Neural progenitor cell (in vitro differentiated cells): Measurements from ENCODE around the gene RARS2. TPM values are rescaled to one million over a fixed set of nuclear protein-coding genes. Genes with fewer than 3 reads are reported as not detected.

ENCODE experiments used
- DNase-seq: peaks from one replicate; pipeline ENCODE4 v3.0.0-alpha.2; 2016; ENCODE audit warnings: low spot score
- H2AFZ ChIP-seq: fragments of 200-600 bp; sonication (generic); replicated peaks from 2 replicates; pipeline ENCODE4 v1.6.1; 2016; ENCODE audit warnings: antibody characterized with exemption
- H3F3A ChIP-seq: fragments of 200-600 bp; sonication (generic); 2 replicates; pipeline ENCODE4 v1.6.1; 2016; ENCODE audit warnings: antibody characterized with exemption, low read depth
- H3K27ac ChIP-seq: fragments of 200-600 bp; sonication (generic); 2 replicates; pipeline ENCODE4 v1.5.1; 2016; ENCODE audit warnings: mild to moderate bottlenecking
- H3K27me3 ChIP-seq: fragments of 200-600 bp; sonication (generic); 2 replicates; pipeline ENCODE4 v1.6.1; 2016; ENCODE audit warnings: mild to moderate bottlenecking, moderate library complexity
- H3K36me3 ChIP-seq: fragments of 200-600 bp; sonication (generic); 2 replicates; pipeline ENCODE4 v1.5.1; 2016
- H3K4me1 ChIP-seq: fragments of 200-600 bp; sonication (generic); 2 replicates; pipeline ENCODE4 v1.6.1; 2016; ENCODE audit warnings: mixed run types
- H3K4me2 ChIP-seq: fragments of 200-600 bp; sonication (generic); 2 replicates; pipeline ENCODE4 v1.6.1; 2016
- H3K4me3 ChIP-seq: fragments of 200-600 bp; sonication (generic); 2 replicates; pipeline ENCODE4 v1.5.1; 2016
- H3K79me2 ChIP-seq: fragments of 200-600 bp; sonication (generic); 2 replicates; pipeline ENCODE4 v1.6.1; 2016; ENCODE audit warnings: low read depth
- H3K9ac ChIP-seq: fragments of 200-600 bp; sonication (generic); 2 replicates; pipeline ENCODE4 v1.6.1; 2016
- H3K9me3 ChIP-seq: fragments of 200-600 bp; sonication (generic); 2 replicates; pipeline ENCODE4 v1.5.1; 2016; ENCODE audit warnings: low read depth
- H4K20me1 ChIP-seq: fragments of 200-600 bp; sonication (generic); 2 replicates; pipeline ENCODE4 v1.6.1; 2016; ENCODE audit warnings: low read depth
- H3K27ac Mint-ChIP-seq: 3 replicates; pipeline ENCODE4 v1.8.0; 2021; ENCODE audit warnings: mixed read lengths
- H3K27me3 Mint-ChIP-seq: 2 replicates; pipeline ENCODE4 v1.8.0; 2022; ENCODE audit warnings: low read depth, mild to moderate bottlenecking, inconsistent platforms, moderate library complexity, mixed read lengths; ENCODE audit not compliant: insufficient read depth
- H3K36me3 Mint-ChIP-seq: 3 replicates; pipeline ENCODE4 v1.8.0; 2021; ENCODE audit warnings: mixed read lengths
- H3K4me1 Mint-ChIP-seq: 3 replicates; pipeline ENCODE4 v1.8.0; 2021; ENCODE audit warnings: mixed read lengths
- H3K4me3 Mint-ChIP-seq: 3 replicates; pipeline ENCODE4 v1.8.0; 2021; ENCODE audit warnings: mild to moderate bottlenecking, moderate library complexity, mixed read lengths
- H3K9me3 Mint-ChIP-seq: 3 replicates; pipeline ENCODE4 v1.8.0; 2020; ENCODE audit warnings: mixed read lengths
- CTCF ChIP-seq: fragments of 200-600 bp; sonication (generic); IDR thresholded peaks from 2 replicates; pipeline ENCODE4 v1.5.1; 2017; ENCODE audit warnings: antibody characterized with exemption, mild to moderate bottlenecking
- EZH2 ChIP-seq: fragments of 200-600 bp; sonication (generic); IDR thresholded peaks from 2 replicates; pipeline ENCODE4 v1.6.1; 2017; ENCODE audit warnings: antibody characterized with exemption, mild to moderate bottlenecking, moderate library complexity
- EZH2phosphoT487 ChIP-seq: fragments of 200-600 bp; sonication (generic); IDR thresholded peaks from 2 replicates; pipeline ENCODE4 v1.6.1; 2017; ENCODE audit warnings: antibody characterized with exemption
- total RNA-seq: library from RNA; depleted of rRNA; stranded (reverse); fragments of >200 nt; gene quantifications from 2 replicates; pipeline ENCODE4 v1.2.3, GENCODE V29; 2015; ENCODE audit warnings: low replicate concordance

The RARS2 gene
- total RNA-seq = 39.0 and 53.6 TPM in 2 replicates

- Mint-ChIP-seq H3K36me3 (peaks cover 15% of the 10 kb centered on the region), H3K4me1 (peaks cover 22% of the 10 kb centered on the region), H3K27me3 (no peaks in the 10 kb centered on the region), H3K4me3 (peak within 1 kb of the TSS; percentile 96), H3K9me3 (no peaks in the 10 kb centered on the region), H3K27ac (peak within 1 kb of the TSS; percentile 94)
- Histone ChIP-seq H4K20me1 (peaks cover 14% of the 10 kb centered on the region), H3F3A (no peaks in the 10 kb centered on the region), H3K79me2 (peaks cover 96% of the 10 kb centered on the region), H3K4me1 (peaks cover 13% of the 10 kb centered on the region), H3K9ac (peak within 1 kb of the TSS; percentile 86), H3K27ac (no peak within 1 kb of the TSS), H2AFZ (peak within 1 kb of the TSS; percentile 87), H3K4me3 (peak within 1 kb of the TSS; percentile 83), H3K4me2 (peak within 1 kb of the TSS; percentile 96), H3K9me3 (no peaks in the 10 kb centered on the region), H3K36me3 (peaks cover 10% of the 10 kb centered on the region), H3K27me3 (no peaks in the 10 kb centered on the region)
- TF ChIP-seq CTCF (no peak), EZH2 (no peak), EZH2phosphoT487 (no peak)
- peak; percentile 98 for DNase-seq
Observed at GRCh38 chr6:87589693-87590416, at the start of gene RARS2, which contains the start of gene ORC3. RARS2 (minus strand) TSS chr6:87589987; CDS start chr6:87589957, 30 bp downstream. ORC3 (plus strand) TSS chr6:87590135; CDS start chr6:87590169, 34 bp downstream.

DNA sequence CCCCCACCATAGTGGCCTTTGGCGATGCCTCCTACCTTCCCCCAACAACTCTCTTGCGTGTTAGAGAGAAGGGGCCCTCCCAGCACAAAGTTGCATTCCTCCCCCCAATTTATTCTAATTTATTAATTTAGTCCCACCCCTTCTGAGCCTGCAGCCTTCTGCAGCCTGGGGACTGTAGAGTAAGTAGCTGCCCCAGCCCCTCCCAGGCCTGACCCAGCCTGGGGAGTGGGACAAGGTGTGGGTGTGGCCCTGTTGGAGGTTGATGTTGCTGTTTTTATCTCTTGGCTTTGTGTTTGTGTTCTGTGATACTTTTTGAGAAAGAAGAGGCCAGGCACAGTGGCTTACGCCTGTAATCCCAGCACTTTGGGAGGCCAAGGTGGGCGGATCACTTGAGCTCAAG lies 49.6 kb upstream of the RARS2 start:
- H3K9me3 Mint-ChIP-seq = no peaks in the 10 kb centered on the region
- no peak overlapping the region for H3K4me3 Mint-ChIP-seq
- peaks cover 4% of the 10 kb centered on the region for H3K36me3 ChIP-seq
- H3K27me3 Mint-ChIP-seq = no peaks in the 10 kb centered on the region
- no peaks in the 10 kb centered on the region for H4K20me1 ChIP-seq
- H3K36me3 Mint-ChIP-seq = peaks cover 9% of the 10 kb centered on the region
- no peak overlapping the region for H3K4me2 ChIP-seq
- no peak overlapping the region for H3K27ac Mint-ChIP-seq
- H3K27ac ChIP-seq = no peak overlapping the region
- no peak overlapping the region for H2AFZ ChIP-seq
- no peak overlapping the region for H3K9ac ChIP-seq
- no peaks in the 10 kb centered on the region for H3K9me3 ChIP-seq
- H3F3A ChIP-seq = no peaks in the 10 kb centered on the region
- H3K4me1 ChIP-seq = no peaks in the 10 kb centered on the region
- no peak for TF ChIP-seq EZH2phosphoT487
- TF ChIP-seq EZH2 = no peak
- TF ChIP-seq CTCF = no peak
- no peak for DNase-seq
- H3K79me2 ChIP-seq = no peaks in the 10 kb centered on the region
- H3K4me1 Mint-ChIP-seq = no peaks in the 10 kb centered on the region
- no peaks in the 10 kb centered on the region for H3K27me3 ChIP-seq
- no peak overlapping the region for H3K4me3 ChIP-seq

- no peaks in the 10 kb centered on the region for H3K9me3 ChIP-seq
- H2AFZ ChIP-seq = no peak overlapping the region
- no peak for DNase-seq
- no peaks in the 10 kb centered on the region for H3K79me2 ChIP-seq
- no peaks in the 10 kb centered on the region for H3K27me3 ChIP-seq
- H3K4me3 ChIP-seq = no peak overlapping the region
- H3F3A ChIP-seq = no peaks in the 10 kb centered on the region
- no peaks in the 10 kb centered on the region for H3K4me1 ChIP-seq
- TF ChIP-seq EZH2 (no peak), CTCF (no peak), EZH2phosphoT487 (no peak)
- H3K27me3 Mint-ChIP-seq = no peaks in the 10 kb centered on the region
- no peaks in the 10 kb centered on the region for H3K4me1 Mint-ChIP-seq
- peaks cover 6% of the 10 kb centered on the region for H3K36me3 Mint-ChIP-seq
- H4K20me1 ChIP-seq = no peaks in the 10 kb centered on the region
- no peak overlapping the region for H3K4me3 Mint-ChIP-seq
- peaks cover 8% of the 10 kb centered on the region for H3K36me3 ChIP-seq
- H3K9me3 Mint-ChIP-seq = no peaks in the 10 kb centered on the region
- no peak overlapping the region for H3K4me2 ChIP-seq
- no peak overlapping the region for H3K9ac ChIP-seq
- H3K27ac ChIP-seq = no peak overlapping the region
- H3K27ac Mint-ChIP-seq = no peak overlapping the region
Observed at GRCh38 chr6:87637106-87637505, 47.3 kb upstream of the RARS2 start.
